ENCODE measurements around the gene TMEM144. TPM values are rescaled to one million over a fixed set of nuclear protein-coding genes. Genes with fewer than 3 reads are reported as not detected.

The TMEM144 gene
- total and polyA plus RNA-seq, 4 donors, result 5.2 to 18.9 (median 12.2) TPM

GRCh38 chr4:158234671-158235070 lies 24.4 kb downstream of the TMEM144 start:
- H3K36me3 ChIP-seq (ENCODE audit: control insufficient read depth in 1 of 2, insufficient read depth in 2 of 2, low read length in 1 of 2), result peaks cover 3 to 4% of the 10 kb centered on the region in 2 donors
- H3K27ac ChIP-seq (ENCODE audit: low read depth in 1 of 2, low read length in 2 of 2), result no peak overlapping the region
- peaks cover 0 to 1% of the 10 kb centered on the region in 2 donors for H3K4me1 ChIP-seq (ENCODE audit: control insufficient read depth in 1 of 2, insufficient read depth in 2 of 2, low read length in 2 of 2)
- DNase-seq (no peak), ATAC-seq (ENCODE audit: low FRiP score) (no peak)
- H3K9me3 ChIP-seq (ENCODE audit: control insufficient read depth, low read length), result no peaks in the 10 kb centered on the region
- H3K4me3 ChIP-seq (ENCODE audit: low read length in 2 of 2), result no peak overlapping the region
- WGBS, 2 donors, result 95 to 99% methylated on average over 4 of the region's 4 CpGs
- no peaks in the 10 kb centered on the region for H3K27me3 ChIP-seq (ENCODE audit: control insufficient read depth in 1 of 2, insufficient read depth in 2 of 2, low read length in 1 of 2)
- intact Hi-C loops (cut with DNase I), result no loop called here

DNA sequence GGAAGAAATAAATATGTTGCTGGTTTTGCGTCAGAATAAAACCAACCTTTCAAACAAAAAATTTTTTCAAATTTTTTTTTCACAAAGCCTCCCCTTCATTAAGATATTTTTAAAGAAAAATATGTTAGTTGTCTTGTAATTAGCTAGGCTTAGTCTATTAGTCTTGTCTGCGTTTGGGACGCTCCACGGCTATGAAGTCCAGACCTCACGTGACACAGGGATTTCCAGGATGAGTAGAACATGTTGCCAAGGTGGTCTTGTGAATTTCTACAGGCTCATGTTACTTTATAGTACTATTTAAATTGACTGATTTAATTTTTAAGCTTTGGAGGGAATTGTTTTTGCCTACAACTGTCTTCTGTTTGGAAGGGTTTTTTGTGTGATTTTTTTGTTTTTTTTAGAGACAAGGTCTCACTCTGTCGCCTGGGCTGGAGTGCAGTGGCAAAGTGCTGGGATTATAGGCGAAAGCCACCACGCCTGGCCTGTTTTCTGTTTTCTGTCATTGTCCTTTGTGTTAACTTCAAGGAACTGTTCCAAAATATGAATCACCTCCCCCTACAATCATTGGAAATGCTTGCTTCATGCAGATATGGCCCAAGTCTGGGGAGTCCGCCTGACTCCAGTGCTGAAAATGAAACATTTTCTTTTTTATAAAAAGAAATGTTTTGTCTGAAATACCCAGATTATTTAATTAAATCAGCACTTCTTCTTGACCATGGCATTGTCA lies 26.2 kb downstream of the TMEM144 start:
- ATAC-seq (ENCODE audit: low FRiP score), result no peak

DNA sequence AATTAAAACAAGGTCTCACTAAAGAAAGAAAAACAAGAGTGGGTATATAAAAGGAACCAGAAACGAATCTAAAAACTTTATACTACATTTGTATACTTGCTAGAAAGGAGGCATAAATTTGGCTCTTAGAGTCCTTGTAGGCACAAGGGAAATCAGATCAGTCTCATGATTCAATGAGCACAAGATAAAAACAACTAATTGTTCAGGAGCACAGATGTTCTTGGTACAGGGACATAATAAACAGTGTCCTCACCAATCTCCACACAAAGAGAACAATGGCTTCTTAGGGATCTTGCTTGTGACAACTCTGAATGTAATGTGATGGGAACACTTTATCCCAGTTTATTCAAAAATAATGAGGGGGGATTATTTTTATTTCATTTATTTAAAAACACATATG lies 28.3 kb downstream of the TMEM144 start:
- intact Hi-C loops (cut with DNase I), result no loop called here
- no peaks in the 10 kb centered on the region for H3K27me3 ChIP-seq (ENCODE audit: control insufficient read depth in 1 of 2, insufficient read depth in 2 of 2, low read length in 1 of 2)
- WGBS, 2 donors, result 81 to 85% methylated on average over 1 of the region's 1 CpG
- H3K36me3 ChIP-seq (ENCODE audit: control insufficient read depth in 1 of 2, insufficient read depth in 2 of 2, low read length in 1 of 2), result peaks cover 0 to 2% of the 10 kb centered on the region in 2 donors
- no peak overlapping the region for H3K4me3 ChIP-seq (ENCODE audit: low read length in 2 of 2)
- H3K4me1 ChIP-seq (ENCODE audit: control insufficient read depth in 1 of 2, insufficient read depth in 2 of 2, low read length in 2 of 2), result peaks cover 1 to 4% of the 10 kb centered on the region in 2 donors
- DNase-seq, result no peak
- no peak for ATAC-seq (ENCODE audit: low FRiP score)
- H3K9me3 ChIP-seq (ENCODE audit: control insufficient read depth, low read length), result no peaks in the 10 kb centered on the region
- H3K27ac ChIP-seq (ENCODE audit: low read depth in 1 of 2, low read length in 2 of 2), result no peak overlapping the region

More for the DNA sequence above, 26.2 kb downstream of the TMEM144 start:
- Histone ChIP-seq H3K27me3 (ENCODE audit: control insufficient read depth in 1 of 2, insufficient read depth in 2 of 2, low read length in 1 of 2) (no peaks in the 10 kb centered on the region), H3K27ac (ENCODE audit: low read depth in 1 of 2, low read length in 2 of 2) (no peak overlapping the region), H3K4me1 (ENCODE audit: control insufficient read depth in 1 of 2, insufficient read depth in 2 of 2, low read length in 2 of 2) (peaks cover 0 to 1% of the 10 kb centered on the region in 2 donors), H3K9me3 (ENCODE audit: control insufficient read depth, low read length) (no peaks in the 10 kb centered on the region), H3K4me3 (ENCODE audit: low read length in 2 of 2) (no peak overlapping the region), H3K36me3 (ENCODE audit: control insufficient read depth in 1 of 2, insufficient read depth in 2 of 2, low read length in 1 of 2) (peaks cover 0 to 1% of the 10 kb centered on the region in 2 donors)
- 46 to 54% methylated on average over 9 of the region's 9 CpGs for WGBS, 2 donors
- intact Hi-C loops (cut with DNase I), result no loop called here
- DNase-seq, result no peak

GRCh38 chr4:158239196-158239595 lies 28.9 kb downstream of the TMEM144 start:
- Histone ChIP-seq H3K27ac (ENCODE audit: low read depth in 1 of 2, low read length in 2 of 2) (no peak overlapping the region), H3K4me1 (ENCODE audit: control insufficient read depth in 1 of 2, insufficient read depth in 2 of 2, low read length in 2 of 2) (peaks cover 1 to 4% of the 10 kb centered on the region in 2 donors), H3K4me3 (ENCODE audit: low read length in 2 of 2) (no peak overlapping the region), H3K36me3 (ENCODE audit: control insufficient read depth in 1 of 2, insufficient read depth in 2 of 2, low read length in 1 of 2) (peaks cover 0 to 2% of the 10 kb centered on the region in 2 donors), H3K27me3 (ENCODE audit: control insufficient read depth in 1 of 2, insufficient read depth in 2 of 2, low read length in 1 of 2) (no peaks in the 10 kb centered on the region), H3K9me3 (ENCODE audit: control insufficient read depth, low read length) (no peaks in the 10 kb centered on the region)
- intact Hi-C loops (cut with DNase I), result no loop called here
- no peak for ATAC-seq (ENCODE audit: low FRiP score)
- WGBS, 2 donors, result 95% methylated on average over 2 of the region's 2 CpGs
- no peak for DNase-seq

DNA sequence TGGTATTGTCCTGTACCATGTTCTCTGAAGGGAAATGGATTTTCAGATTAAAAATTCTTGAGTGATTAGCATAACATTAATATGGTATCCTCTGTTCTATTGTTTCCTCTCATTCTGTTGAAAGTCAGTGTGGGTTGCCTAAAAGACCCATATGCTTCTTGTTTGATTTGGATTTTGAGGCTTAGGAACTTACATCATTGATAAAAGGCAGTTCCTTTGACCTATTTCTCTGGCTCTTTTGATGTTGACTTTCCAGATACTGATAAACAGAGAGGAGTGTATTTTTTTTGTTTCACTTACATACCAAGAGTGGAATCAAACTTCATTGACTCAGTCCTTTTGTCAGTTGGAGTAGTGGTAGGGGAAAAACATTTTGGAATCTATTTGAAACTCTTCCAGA lies 32.8 kb downstream of the TMEM144 start:
- DNase-seq (no peak), ATAC-seq (ENCODE audit: low FRiP score) (no peak)
- Histone ChIP-seq H3K4me1 (ENCODE audit: control insufficient read depth in 1 of 2, insufficient read depth in 2 of 2, low read length in 2 of 2) (peaks cover 0 to 4% of the 10 kb centered on the region in 2 donors), H3K4me3 (ENCODE audit: low read length in 2 of 2) (no peak overlapping the region), H3K36me3 (ENCODE audit: control insufficient read depth in 1 of 2, insufficient read depth in 2 of 2, low read length in 1 of 2) (peaks cover 0 to 2% of the 10 kb centered on the region in 2 donors), H3K27me3 (ENCODE audit: control insufficient read depth in 1 of 2, insufficient read depth in 2 of 2, low read length in 1 of 2) (no peaks in the 10 kb centered on the region), H3K9me3 (ENCODE audit: control insufficient read depth, low read length) (no peaks in the 10 kb centered on the region), H3K27ac (ENCODE audit: low read depth in 1 of 2, low read length in 2 of 2) (no peak overlapping the region)
- intact Hi-C loops (cut with DNase I), result no loop called here

GRCh38 chr4:158250321-158250720 lies 40.0 kb downstream of the TMEM144 start:
- DNase-seq (peak in 1 of 2 donors; percentile 56), ATAC-seq (ENCODE audit: low FRiP score) (no peak)
- Histone ChIP-seq H3K4me1 (ENCODE audit: control insufficient read depth in 1 of 2, insufficient read depth in 2 of 2, low read length in 2 of 2) (no peaks in the 10 kb centered on the region), H3K27me3 (ENCODE audit: control insufficient read depth in 1 of 2, insufficient read depth in 2 of 2, low read length in 1 of 2) (no peaks in the 10 kb centered on the region), H3K36me3 (ENCODE audit: control insufficient read depth in 1 of 2, insufficient read depth in 2 of 2, low read length in 1 of 2) (no peaks in the 10 kb centered on the region), H3K9me3 (ENCODE audit: control insufficient read depth, low read length) (no peaks in the 10 kb centered on the region), H3K27ac (ENCODE audit: low read depth in 1 of 2, low read length in 2 of 2) (no peak overlapping the region), H3K4me3 (ENCODE audit: low read length in 2 of 2) (no peak overlapping the region)
- intact Hi-C loops (cut with DNase I), result loop anchor here (5.0 kb wide), 2 partner anchors 33 to 78 kb away; partner anchors contain the start of gene GASK1B (in 2 of the 2)
- 78 to 79% methylated on average over 2 of the region's 2 CpGs for WGBS, 2 donors

DNA sequence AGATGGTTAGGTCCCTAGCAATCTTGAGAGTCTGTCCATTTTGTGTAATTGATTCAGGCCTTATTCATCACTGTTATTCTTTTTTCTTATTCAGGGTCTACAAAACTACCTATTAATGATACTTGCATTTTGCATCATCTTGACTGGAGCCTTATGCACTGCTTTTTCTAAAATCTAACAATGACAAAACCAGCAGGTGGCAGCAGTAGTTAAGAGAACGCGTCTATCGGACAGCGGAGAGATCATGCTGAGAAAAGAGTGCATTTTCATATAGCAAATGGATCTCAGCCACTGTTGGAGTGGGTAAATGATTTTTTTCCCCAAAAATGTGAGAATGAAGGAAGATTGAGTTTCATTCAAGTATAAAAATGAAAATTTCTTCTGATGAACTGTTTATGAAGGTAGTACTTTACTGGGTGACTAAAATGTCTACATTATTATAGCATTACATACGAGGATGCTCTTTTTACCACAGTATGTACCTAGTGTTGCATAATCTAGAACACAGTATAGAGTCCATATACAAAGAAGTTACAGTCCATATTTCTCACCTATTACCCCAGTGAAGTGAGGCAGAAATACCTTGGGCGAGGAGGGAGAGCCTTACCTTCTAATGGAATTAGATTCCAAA lies 43.2 kb downstream of the TMEM144 start:
- H3K27ac ChIP-seq (ENCODE audit: low read depth in 1 of 2, low read length in 2 of 2), result no peak overlapping the region
- 25 to 27% methylated on average over 6 of the region's 6 CpGs for WGBS, 2 donors
- H3K36me3 ChIP-seq (ENCODE audit: control insufficient read depth in 1 of 2, insufficient read depth in 2 of 2, low read length in 1 of 2), result no peaks in the 10 kb centered on the region
- H3K27me3 ChIP-seq (ENCODE audit: control insufficient read depth in 1 of 2, insufficient read depth in 2 of 2, low read length in 1 of 2), result no peaks in the 10 kb centered on the region
- no peaks in the 10 kb centered on the region for H3K9me3 ChIP-seq (ENCODE audit: control insufficient read depth, low read length)
- H3K4me1 ChIP-seq (ENCODE audit: control insufficient read depth in 1 of 2, insufficient read depth in 2 of 2, low read length in 2 of 2), result no peaks in the 10 kb centered on the region
- no peak overlapping the region for H3K4me3 ChIP-seq (ENCODE audit: low read length in 2 of 2)
- peak in 1 of 2 donors; percentile 47 for DNase-seq
- ATAC-seq (ENCODE audit: low FRiP score), result peak; percentile 78
- intact Hi-C loops (cut with DNase I), result loop anchor here (5.0 kb wide), 2 partner anchors 36 to 81 kb away; partner anchors contain the start of gene GASK1B (in 2 of the 2)

- intact Hi-C loops (cut with DNase I), result loop anchor here (2.0 to 5.0 kb wide), 3 partner anchors 37 to 261 kb away; partner anchors contain the start of gene GASK1B (in 2 of the 2)
- Histone ChIP-seq H3K4me1 (ENCODE audit: control insufficient read depth in 1 of 2, insufficient read depth in 2 of 2, low read length in 2 of 2) (no peaks in the 10 kb centered on the region), H3K27me3 (ENCODE audit: control insufficient read depth in 1 of 2, insufficient read depth in 2 of 2, low read length in 1 of 2) (no peaks in the 10 kb centered on the region), H3K27ac (ENCODE audit: low read depth in 1 of 2, low read length in 2 of 2) (no peak overlapping the region), H3K36me3 (ENCODE audit: control insufficient read depth in 1 of 2, insufficient read depth in 2 of 2, low read length in 1 of 2) (no peaks in the 10 kb centered on the region), H3K4me3 (ENCODE audit: low read length in 2 of 2) (no peak overlapping the region), H3K9me3 (ENCODE audit: control insufficient read depth, low read length) (no peaks in the 10 kb centered on the region)
- ATAC-seq (ENCODE audit: low FRiP score) (no peak), DNase-seq (no peak)
- 63 to 70% methylated on average over 2 of the region's 2 CpGs for WGBS, 2 donors
These were observed 44.0 kb downstream of the TMEM144 start for GRCh38 chr4:158254292-158254691.

Measured in aorta (tissue), 5 donors.